K562 (cell line): Measurements from ENCODE around the gene PSRC1.

Experiments used
- CREB1 ChIP-seq, 2 experiments: sonication (generic) in 1 of 2; formaldehyde crosslinking in 1 of 2; IDR thresholded peaks; 2 replicates each; pipeline versions ENCODE4 v1.6.1 to v1.8.0; 2012 to 2022; ENCODE audit warnings: inconsistent platforms in 1 of 2, mild to moderate bottlenecking in 1 of 2, missing genetic modification reagents in 1 of 2, moderate library complexity in 1 of 2
- EHMT2 ChIP-seq: fragments of 450-650 bp; IDR thresholded peaks from 2 replicates; pipeline ENCODE4 v1.6.1; 2018; ENCODE audit warnings: antibody characterized with exemption
- EZH2 ChIP-seq: IDR thresholded peaks from 2 replicates; pipeline ENCODE4 v1.6.1; 2012; ENCODE audit warnings: low read depth, mild to moderate bottlenecking, inconsistent platforms, low read length, borderline replicate concordance
- FOS ChIP-seq: IDR thresholded peaks from 3 replicates; pipeline ENCODE4 v1.6.1; 2011; ENCODE audit not compliant: insufficient read length; ENCODE audit errors: extremely low read depth
- FOXK1 ChIP-seq: sonication (generic); formaldehyde crosslinking; IDR thresholded peaks from 2 replicates; pipeline ENCODE4 v1.8.0; 2022; ENCODE audit warnings: missing genetic modification reagents, mild to moderate bottlenecking, borderline replicate concordance
- JUNB ChIP-seq: fragments of 450-650 bp; formaldehyde crosslinking; conservative IDR thresholded peaks from 2 replicates; pipeline ENCODE4 v1.4.0; 2020; ENCODE audit warnings: mild to moderate bottlenecking
- NR2C2 ChIP-seq, 2 experiments: fragments of 200-800 bp in 1 of 2; sonication (Bioruptor generic) in 1 of 2; sonication (generic) in 1 of 2; formaldehyde crosslinking in 1 of 2; IDR thresholded peaks; 2 replicates each; pipeline versions ENCODE4 v1.6.1 to v1.8.0; 2016 to 2022; ENCODE audit warnings: mild to moderate bottlenecking in 1 of 2, missing compliant biosample characterization in 1 of 2, missing genetic modification characterization in 1 of 2, missing genetic modification reagents in 1 of 2
- NR2F6 ChIP-seq: fragments of 450-650 bp; formaldehyde crosslinking; IDR thresholded peaks from 2 replicates; pipeline ENCODE4 v1.4.0; 2020; ENCODE audit warnings: mild to moderate bottlenecking
- USF1 ChIP-seq: sonication (generic); formaldehyde crosslinking; IDR thresholded peaks from 2 replicates; pipeline ENCODE4 v1.9.0; 2022; ENCODE audit warnings: mild to moderate bottlenecking, missing genetic modification reagents
- ZBTB1 ChIP-seq: sonication (generic); formaldehyde crosslinking; IDR thresholded peaks from 2 replicates; pipeline ENCODE4 v1.8.1; 2023; ENCODE audit warnings: missing genetic modification reagents, low read depth, mild to moderate bottlenecking, borderline replicate concordance
- ZFP30 ChIP-seq: fragments of 250-450 bp; sonication (Bioruptor Pico); IDR thresholded peaks from 2 replicates; pipeline ENCODE4 v1.8.0; 2022; ENCODE audit warnings: moderate library complexity, mild to moderate bottlenecking, inconsistent platforms, borderline replicate concordance
- TF ChIP-seq, protein P1 (sequence below), 3 experiments: IDR thresholded peaks in 2 of 3; conservative IDR thresholded peaks in 1 of 3; 2 replicates each; pipeline ENCODE4 v1.5.1; 2011 to 2012; ENCODE audit warnings: low read length in 3 of 3, mild to moderate bottlenecking in 3 of 3, control low read depth in 2 of 3, improper control_type of control experiment in 1 of 3, inconsistent platforms in 1 of 3, low read depth in 1 of 3, mixed read lengths in 1 of 3, moderate library complexity in 1 of 3; ENCODE audit not compliant: insufficient read depth in 2 of 3

DNA sequence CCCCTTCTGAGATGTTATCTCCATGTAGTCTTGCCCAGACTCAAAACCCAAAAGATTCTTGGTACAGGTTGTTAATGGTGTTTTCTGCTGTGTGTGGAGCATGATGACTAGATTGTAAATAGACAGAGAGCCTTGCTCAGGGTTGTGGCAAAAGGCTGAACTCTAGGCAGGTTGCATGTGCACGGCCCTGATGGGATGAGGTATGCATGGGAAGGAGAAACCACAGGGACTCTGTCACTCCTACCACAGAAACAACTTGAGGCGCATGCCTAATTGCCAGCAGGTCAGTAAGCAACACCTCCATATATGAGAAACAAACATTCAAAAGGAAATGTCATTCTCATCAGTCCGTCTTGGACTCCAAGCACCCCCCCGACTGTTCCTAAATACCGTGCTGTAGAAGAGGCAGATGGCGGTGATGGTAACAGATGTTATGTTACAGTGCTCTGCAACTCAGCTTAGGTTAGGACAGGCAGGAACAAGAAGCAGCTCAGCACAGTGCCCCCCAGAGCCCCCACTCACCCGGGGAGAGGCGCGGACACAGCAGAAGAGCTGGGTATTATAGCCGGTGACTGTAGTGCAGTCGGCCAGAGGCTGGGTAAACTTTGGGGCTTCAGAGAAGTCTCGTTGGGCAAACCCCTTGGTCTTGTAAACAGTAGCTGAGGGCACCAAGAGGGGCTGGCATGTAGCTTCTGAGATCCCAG, 12.9 kb upstream of the PSRC1 start:
- TF ChIP-seq USF1 (no peak), FOS (no peak), JUNB (no peak), CREB1 (IDR thresholded peaks at IDR 0.05) (no peak), CREB1 (CRISPR knock-in tag; IDR thresholded peaks at IDR 0.05) (no peak), FOXK1 (CRISPR knock-in tag) (no peak), ZBTB1 (no peak), NR2C2 (CRISPR knock-in tag; IDR thresholded peaks at IDR 0.05) (no peak), NR2C2 (tag; IDR thresholded peaks at IDR 0.05) (no peak), EHMT2 (no peak), EZH2 (no peak), NR2F6 (CRISPR knock-in tag) (no peak), ZFP30 (CRISPR knock-in tag) (no peak)
- TF ChIP-seq, protein P1, sequence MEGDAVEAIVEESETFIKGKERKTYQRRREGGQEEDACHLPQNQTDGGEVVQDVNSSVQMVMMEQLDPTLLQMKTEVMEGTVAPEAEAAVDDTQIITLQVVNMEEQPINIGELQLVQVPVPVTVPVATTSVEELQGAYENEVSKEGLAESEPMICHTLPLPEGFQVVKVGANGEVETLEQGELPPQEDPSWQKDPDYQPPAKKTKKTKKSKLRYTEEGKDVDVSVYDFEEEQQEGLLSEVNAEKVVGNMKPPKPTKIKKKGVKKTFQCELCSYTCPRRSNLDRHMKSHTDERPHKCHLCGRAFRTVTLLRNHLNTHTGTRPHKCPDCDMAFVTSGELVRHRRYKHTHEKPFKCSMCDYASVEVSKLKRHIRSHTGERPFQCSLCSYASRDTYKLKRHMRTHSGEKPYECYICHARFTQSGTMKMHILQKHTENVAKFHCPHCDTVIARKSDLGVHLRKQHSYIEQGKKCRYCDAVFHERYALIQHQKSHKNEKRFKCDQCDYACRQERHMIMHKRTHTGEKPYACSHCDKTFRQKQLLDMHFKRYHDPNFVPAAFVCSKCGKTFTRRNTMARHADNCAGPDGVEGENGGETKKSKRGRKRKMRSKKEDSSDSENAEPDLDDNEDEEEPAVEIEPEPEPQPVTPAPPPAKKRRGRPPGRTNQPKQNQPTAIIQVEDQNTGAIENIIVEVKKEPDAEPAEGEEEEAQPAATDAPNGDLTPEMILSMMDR (IDR thresholded peaks at IDR 0.05 in 2 of 3, conservative IDR thresholded peaks at IDR 0.05 in 1 of 3; ENCODE audit: insufficient read depth in 2 of 3, low read depth in 1 of 3, low read length in 3 of 3): peak in 2 of 3 experiments; percentile 10 to 21; a peak in 1 of 6 replicates
